Islet of Langerhans (tissue), 1 donor: ENCODE results near the gene SLC10A7.

Experiments
- FAIRE-seq: peaks from one replicate; lab custom pipeline; 2011; peaks lifted over from hg19 to GRCh38; lab: Jason Lieb, UNC

SLC10A7 gene

DNA sequence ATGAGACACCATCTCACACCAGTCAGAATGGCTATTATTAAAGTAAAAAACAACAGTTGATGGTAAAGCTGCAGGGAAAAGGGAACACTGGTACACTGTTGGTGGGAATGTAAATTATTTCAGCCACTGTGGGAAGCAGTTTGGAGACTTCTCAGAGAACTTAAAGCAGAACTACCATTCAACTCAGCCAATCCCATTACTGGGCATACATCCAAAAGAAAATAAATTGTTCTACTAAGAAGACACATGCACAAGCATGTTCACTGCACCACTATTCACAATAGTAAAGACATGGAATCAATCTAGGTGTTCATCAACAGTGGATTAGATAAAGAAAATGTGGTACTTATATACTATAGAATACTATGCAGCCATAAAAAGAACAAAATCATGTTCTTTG, 172.4 kb downstream of the SLC10A7 start:
- FAIRE-seq, result no peak

DNA sequence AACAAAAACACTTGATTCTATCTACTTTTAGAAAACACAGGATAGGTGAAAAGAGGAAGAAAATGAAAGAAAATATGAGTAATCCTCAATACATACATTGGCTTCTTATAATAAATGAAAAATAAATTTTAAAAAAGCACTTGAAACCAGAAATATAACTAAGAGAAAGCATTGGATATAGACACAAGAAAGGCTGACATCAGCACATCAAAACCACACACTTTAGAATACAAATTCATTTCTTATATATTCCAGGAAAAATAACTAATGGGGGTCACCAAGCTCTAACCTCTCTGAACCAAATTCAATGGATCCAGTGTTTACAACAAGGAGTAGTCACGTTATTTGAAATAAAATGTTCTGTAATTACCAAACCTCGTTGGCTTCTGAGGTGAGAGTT, 173.9 kb downstream of the SLC10A7 start:
- no peak for FAIRE-seq

DNA sequence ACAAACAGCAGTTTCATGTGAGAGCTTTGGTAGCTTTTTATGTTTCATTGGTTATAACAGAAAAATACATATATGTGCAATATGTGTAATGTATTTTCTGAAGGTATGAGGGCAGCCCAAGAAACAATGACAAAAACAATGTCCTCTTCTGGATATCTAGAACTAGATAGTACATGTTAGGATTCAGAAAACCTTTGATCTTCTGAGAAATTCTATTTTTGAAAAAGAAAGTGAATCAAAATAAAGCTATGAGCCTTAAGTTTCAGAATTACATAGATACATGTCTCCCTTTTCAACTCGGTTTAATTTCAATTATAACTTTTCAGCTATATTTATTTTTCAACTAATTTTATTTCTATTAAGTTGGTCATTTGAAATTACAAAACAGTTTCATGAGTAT, 175.5 kb downstream of the SLC10A7 start:
- FAIRE-seq, result no peak

DNA sequence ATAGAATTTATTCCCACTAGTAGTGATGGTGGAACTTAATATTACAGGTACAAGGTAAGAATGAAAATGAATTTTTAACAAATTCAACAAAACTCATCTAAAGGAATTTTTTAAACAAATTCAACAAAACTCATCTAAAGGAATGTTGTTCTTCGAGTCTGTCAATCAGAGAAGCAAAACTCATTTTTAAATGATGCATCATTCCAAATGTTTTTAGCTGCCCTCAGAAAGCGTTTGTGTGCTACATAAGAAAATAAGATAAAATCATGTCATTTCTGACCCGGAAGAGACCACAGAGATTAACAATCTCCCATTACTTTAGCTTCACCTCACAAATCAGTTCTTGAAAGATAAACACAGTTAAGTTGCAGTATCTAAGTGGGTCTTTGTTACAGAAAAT, 178.0 kb downstream of the SLC10A7 start:
- FAIRE-seq, result no peak

DNA sequence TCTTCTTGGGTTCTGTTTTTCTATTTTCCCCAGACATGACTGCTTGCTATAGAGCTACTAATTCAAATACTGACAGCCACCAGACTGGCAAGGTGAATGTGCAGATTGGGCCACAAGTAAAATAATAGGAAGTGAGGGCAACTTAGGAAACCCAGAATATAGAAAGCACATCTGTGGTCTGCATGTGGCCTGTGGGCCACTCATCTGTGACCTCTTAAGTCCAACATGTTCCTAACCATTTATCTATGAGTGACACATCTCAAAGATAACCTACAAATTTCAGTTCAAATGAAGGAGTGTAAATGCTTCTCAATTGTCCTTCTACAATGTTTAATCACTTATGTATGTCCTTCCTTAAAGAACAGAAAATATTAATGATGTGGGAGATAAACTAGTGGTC, 178.5 kb downstream of the SLC10A7 start:
- no peak for FAIRE-seq

DNA sequence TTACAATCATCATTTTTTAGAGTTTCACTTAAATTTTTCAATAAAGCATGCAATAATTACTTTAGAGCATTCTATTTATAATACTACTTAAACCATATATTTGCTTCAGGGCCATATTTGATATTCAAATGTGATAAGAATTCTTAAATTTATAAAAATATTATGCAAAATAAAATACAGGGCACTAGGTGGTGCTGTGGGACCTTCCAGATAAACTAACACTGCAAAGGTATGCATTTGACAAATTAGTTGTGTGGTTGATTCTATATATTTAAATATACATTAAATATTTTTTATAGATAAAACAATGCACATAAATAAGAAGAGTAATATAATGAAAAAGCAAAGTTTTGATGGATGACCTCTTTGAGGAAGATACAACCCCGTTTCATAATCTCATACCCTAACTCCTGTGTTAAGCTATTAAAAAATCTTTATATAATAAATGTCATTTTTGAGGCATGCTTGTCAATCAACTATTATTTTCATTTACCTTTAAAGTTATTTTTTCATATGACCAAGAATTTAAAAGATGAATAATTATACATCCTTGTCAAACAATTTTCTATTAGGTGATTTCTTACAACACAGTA, 179.0 kb downstream of the SLC10A7 start:
- FAIRE-seq, result peak; percentile 76

DNA sequence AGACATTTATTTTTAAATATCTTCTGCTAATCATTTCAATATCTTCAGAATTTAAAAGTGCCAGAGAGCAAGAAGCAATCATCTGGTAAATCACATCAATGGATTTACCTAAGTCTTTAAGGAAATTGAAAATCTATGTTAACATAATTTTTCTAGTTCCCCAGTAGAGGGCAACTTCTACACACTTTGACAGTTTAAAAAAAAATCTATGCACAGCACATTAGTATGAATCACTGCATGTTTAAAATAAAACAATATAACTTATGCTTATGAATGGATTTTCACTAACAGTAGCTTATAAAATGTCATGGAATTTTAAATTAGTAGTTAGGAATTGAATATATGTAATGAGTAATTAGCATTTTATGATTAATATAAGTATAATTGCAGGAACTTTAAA, 180.9 kb downstream of the SLC10A7 start:
- peak; percentile 97 for FAIRE-seq

DNA sequence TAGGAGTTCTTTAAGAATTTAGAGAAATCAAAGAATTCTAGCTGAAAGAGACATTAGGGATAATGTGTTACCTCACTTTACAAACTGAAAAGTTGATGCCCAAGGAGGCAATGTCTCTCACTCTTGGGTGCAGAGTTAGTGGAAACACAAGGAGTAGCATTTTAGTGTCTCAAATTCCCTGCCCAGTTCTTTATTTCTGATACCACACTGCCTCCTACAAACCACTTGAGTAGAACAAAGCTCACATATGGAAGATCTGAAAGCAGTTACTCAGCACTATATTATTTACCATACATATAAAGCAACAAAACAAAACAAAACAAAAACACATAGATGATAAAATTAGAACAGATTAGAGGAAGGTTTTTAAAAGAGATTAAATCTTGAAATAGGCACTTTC, 183.2 kb downstream of the SLC10A7 start:
- FAIRE-seq, result no peak

DNA sequence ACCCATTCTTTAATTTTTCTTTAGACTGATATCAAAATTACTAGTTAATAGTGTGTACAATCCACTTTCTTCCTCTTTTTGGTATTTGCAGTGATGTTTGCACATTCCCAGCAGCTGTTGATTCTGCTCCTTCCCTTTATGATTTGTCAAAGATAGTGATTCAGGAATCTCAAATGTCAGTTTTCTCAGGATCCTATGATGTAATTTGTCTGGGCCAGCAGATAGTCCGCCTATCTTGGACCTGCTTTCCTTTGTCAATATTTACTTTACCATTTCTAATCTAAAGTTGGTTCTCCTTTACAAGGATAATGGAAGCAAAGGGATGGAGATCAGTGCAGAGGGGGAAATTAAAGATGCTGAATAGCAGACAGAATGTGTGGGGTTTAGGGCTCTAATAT, 185.3 kb downstream of the SLC10A7 start:
- FAIRE-seq, result no peak

DNA sequence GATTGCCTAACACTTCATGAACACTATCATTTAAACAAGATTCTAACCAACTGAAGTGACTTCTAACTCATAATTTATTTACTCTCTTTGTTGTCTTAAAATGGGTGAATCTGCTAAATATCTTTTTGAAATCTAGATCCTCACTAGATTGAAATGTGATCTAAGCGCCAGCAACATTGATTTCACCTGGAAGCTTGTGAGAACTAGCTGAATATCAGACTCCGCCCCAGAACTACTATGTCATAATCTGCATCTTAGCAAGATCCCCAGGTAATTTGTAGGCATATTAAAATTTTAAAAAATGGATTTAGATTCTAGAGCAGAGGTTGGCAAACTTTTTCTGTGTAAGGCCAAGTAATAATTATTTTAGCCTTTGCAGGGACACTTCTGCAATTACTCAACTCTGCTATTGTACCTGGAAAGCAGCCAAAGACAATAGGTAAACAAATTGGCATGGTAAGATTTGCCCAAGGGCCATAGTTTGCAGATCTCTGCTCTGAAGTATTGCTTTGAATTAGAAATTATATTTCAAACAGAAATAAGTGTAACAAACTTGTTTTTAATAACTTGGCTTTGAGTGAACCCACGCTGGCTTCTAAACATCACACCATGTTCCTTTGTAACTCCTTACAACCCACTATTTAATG, 185.9 kb downstream of the SLC10A7 start:
- FAIRE-seq, result no peak

DNA sequence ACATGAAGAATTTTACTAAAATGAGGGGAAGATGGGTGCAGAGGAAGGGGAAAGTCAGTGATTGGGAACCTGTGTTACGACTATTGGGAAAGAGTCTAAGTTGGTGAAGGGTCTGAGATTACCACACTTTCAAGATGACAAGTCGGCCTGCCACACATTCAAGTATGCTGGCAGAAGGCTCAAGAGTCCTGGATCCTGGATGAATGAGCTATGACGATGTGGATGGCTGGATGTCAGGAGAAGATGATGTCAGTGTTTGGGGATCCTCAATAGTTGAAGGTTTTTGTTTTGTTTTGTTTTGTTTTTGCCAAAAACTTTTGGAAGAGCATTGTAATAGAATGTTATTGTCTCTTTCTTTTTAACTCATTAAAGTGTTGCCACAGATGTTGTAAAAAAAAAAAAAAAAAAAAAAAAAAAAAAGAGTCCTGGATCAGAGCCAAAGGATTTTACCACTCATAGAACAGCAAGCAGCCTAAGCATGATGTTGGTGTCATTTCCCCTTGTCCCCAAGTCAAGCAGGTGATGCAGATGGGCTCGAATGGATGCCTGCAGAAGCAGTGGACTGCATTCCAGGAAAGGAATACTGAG, 186.8 kb downstream of the SLC10A7 start:
- no peak for FAIRE-seq

DNA sequence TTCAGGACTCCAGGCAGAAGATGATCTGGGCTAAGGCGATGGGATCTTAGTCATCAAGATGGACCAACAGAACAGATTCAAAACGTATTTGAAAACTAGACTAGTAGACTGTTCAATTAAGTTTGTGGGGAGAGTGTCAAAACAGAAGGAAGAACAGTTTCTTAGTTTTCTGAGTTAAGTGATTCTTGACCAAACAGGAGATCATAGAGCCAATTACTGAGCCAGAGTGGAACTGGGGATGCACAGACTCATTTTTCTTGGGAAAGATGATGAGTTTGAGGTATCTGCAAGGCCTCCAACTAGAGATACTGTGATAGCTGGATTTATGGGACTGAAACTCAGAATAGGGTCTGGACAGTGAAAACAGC, 187.9 kb downstream of the SLC10A7 start:
- FAIRE-seq, result no peak

DNA sequence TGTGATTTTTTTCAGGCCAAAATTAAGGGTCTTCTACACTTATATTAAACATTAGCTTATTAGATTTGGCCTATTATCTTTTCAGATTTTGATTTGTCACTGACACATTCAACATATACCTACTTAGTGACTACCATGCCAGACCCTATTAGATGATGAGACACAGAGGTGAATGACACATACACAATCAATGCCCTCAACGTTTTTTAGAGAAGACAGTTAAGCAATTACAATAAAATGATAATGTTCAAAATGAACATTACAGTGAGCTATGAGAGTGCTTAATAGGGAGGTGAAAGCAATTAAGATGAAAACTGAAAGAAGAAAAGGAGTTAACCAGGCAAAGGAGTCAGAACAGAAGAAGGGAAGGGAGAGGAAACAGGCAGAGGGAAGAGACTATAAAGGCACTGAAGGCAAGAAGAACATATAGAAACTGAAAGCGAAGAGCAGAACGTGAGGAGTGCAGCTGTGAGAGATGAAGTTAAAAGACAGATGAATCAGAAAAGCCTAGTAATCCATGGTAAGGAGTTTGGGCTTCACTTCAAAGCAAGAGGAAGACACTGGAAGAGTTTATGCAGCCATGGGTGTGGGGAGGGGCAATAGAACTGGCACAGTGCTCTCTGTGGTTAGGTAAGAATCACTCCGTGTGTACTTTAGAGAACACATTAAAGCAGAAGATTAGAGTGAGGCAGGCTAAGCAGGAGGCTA, 188.4 kb downstream of the SLC10A7 start:
- no peak for FAIRE-seq

DNA sequence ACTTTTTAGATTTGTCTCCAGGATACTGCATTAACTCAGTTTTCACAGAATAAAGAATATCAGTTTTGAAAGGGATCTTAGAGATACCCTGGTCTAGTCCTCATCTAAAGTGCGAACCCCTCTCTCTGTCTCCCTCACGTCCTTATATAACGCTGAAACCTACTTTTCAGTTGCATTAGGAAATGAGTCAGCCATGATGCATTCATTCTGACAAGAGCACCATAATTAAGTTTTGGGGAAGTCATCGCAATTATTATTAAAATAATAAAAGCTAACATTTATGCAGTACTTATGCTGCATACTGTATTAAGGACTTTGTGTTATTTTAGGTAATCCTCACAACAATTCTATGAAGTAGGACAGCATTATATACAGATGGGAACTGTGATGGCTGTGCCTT, 191.3 kb downstream of the SLC10A7 start:
- FAIRE-seq, result no peak

DNA sequence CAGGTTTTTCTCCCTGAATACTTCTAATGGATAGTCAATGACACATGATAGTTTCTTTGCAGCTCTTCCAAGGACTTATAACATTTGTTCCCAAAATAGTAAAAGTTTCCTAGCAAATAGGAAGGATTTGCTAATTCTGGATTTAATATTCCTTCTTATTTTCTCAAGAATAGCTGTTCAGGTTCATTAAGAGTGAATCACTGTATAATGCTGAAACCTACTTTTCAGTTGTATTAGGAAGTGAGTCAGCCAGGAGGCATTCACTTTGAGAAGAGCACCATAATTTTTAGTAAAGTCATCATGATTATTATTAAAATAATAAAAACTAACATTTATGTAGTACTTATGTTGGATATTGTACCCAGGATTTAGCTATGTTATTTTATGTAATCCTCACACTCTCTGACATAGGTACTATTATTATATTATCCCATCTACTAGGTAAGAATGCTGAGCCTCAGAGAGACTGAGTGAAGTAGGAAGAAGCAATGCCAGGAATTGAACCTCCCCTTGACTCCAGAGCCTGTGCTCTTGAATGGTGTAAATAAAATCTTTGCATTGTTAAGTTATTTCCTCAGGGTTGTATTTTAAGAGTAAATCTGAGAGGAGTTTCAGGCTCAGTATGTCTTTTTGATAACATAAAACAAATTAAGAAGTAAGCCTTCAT, 192.6 kb downstream of the SLC10A7 start:
- FAIRE-seq, result no peak

DNA sequence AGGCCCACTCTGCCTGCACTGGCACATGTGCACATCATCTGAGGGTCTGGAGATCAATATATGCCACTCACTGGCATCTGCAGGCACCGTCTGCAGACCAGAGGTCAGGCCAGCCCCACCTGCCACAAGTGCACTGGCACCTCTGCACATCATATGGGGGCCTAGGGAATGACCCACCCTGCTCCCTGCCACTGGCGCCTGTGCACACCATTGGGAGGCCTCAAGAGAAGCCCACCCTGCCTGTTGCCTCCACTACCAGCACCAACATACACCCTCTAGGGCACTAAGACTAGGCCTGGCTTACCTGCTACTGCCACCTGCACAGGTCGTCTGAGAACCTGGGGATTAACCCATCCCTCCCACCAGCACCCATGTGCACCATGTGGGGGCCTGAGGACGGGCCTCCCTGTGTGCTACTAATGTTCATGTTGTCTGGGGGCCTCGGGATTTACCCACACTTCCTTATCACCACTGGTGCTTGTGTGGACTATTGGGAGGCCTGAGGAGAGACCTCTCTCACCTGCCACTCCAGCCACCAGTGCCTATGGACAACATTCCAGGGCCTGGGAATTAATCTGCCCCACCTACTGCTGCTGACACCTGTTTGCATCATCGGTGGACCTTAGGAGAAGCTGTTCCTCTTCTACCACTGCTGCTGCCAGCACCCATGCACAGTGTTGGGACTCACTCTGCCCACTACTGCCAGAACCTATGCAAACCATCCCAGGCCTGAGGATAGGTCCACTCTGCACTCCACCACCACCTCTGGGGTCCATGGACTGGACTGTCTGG, 193.7 kb downstream of the SLC10A7 start:
- FAIRE-seq, result no peak

DNA sequence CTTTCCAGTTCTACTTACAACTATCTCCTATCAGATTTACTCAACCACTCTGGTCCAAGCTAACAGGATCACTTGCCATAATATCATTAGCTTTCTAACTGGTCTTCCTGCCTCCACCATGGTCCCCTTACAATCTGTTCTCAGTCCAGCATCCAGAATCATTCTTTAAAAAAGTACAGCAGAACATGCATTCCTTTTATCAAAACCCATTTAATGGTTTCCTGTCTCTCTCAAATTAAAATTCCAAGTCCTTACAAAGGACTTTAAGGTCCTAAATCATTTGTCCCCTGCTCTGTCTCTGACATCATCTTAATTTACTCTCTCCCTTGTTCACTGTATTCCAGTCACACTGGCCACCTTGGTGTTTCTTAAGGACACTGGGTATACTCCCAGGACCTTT, 202.8 kb downstream of the SLC10A7 start:
- no peak for FAIRE-seq

DNA sequence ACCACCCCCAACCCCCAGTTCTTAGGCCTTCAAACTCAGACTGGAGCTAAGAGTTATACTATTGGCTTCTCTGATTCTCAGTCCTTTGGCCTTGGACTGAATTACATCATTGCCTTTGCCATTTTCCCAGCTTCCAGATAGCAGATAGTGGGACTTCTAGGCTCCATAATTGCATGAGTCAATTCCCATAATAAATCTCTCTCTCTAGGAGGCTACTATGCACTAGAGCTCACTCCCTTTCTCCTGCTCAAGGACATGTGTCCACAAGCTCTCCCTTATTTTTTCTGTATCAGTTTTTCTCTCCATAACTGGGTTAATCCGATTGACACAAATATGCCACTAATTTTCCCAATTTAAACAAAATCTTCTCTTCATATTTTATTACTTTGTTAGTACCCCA, 204.0 kb downstream of the SLC10A7 start:
- FAIRE-seq, result no peak

DNA sequence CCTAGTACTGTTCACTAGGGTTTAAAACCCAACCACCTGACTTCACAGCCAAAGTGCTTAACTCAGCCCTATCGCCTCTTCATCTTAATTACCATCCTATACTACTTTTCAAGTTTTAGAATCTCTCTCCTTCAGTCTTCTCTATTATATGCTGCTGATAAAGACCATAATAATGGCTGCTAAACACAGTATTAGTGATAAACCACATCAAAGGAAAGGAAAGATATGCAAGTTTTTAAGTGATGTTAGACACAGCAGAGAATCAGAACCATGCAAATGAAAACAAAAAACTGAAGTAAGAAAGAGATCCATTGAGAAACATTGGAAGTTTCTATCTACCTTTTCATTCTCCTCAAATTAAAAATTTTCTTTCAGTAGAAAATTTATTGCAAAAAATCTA, 206.6 kb downstream of the SLC10A7 start:
- FAIRE-seq, result no peak

DNA sequence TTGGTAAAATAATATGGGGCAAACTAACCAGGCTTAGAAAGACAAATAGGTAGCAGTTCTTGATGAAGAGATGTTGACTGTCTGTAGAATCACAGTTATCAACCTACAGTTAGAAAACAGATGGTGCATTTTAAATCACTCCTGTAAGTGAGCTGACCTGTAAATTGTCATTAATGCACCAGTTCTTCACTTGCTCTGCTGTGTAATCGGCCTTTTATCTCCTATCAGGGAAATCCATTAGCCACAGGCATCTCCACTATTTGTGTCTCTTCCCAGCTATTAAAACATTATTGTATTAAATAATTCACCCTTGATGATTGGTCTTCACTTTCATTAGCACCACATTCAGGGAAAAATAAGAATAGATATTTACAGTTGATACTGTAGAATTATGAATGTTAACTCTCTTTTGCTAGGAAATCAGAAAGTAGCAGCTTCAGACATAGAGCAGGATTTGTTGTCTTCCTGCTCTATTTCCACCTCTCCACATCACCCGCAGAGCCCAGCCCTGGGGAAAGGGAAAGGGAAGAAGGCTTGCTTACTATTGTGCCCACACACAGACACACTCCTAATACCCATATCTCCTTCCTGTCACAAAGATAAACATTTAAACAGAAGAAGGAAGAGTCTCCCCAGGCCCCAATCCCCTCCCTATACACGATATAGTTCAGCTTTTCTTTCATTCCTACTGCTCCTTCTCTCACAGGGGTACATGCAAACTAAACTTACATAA, 210.3 kb downstream of the SLC10A7 start:
- FAIRE-seq, result peak; percentile 95

DNA sequence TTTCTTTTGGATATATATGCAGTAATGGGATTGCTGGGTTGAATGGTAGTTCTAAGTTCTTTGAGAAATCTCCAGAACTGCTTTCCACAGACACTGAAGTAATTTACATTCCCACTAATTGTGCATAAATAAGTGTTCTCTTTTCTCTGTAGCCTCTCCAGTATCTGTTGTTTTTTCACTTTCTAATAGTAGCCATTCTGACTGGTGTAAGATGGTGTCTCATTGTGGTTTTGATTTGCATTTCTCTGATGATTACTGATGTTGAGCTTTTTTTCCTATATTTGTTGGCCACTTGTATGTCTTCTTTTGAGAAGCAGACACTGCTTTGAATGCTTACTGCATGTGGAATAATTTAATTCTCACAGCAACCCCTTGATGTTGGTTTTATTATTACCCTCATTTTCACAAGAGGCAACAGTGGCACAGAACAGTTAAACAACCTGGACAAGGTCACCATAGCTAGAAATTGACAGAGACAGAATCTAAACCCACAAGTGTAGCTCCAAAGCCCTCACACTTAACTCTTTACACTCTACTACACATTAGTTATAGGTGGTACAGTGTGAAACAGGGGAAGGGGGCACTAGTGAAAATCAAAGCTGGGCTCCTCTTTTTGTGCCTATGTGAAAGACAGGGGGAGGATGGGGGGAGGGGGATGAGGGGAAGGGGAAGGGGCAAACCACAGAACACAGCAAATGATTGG, 211.3 kb downstream of the SLC10A7 start:
- FAIRE-seq, result no peak
